ENCODE data around the gene MRPL51. TPM values are rescaled to one million over a fixed set of nuclear protein-coding genes. Genes with fewer than 3 reads are reported as not detected.

The MRPL51 gene
- total and polyA plus RNA-seq, 2 of the 8 experiments (the other 6 are each of a cell fraction or from before 2014, with no cell fraction given), result 119 to 331 TPM

- ChIA-PET CTCF (ENCODE audit: partially characterized antibody) (interaction anchor here (0.8 to 1.3 kb wide), 3 partner anchors 9 to 54 kb away, joined by 3 to 4 read pairs (median 3); no protein-coding TSS in a partner anchor), POLR2A (ENCODE audit: partially characterized antibody) (interaction anchor here (0.7 to 14.8 kb wide), 4 partner anchors 9 to 328 kb away, joined by 3 to 188 read pairs (median 5); partner anchors contain the start of gene GAPDH)
- 91% methylated on average over 3 of the region's 3 CpGs; no CpG with 5 or more reads in 1 of the 2 experiments for WGBS, 2 experiments (ENCODE audit: extremely low coverage in 1 of 2, insufficient coverage in 1 of 2, insufficient read length in 1 of 2, insufficient replicate concordance in 2 of 2, low coverage in 1 of 2, low lambda C conversion rate in 2 of 2, missing lambda C conversion rate in 1 of 2)
- no peak for TF ChIP-seq SP1 (IDR thresholded peaks at IDR 0.05; ENCODE audit: low read depth, low read length)
- no peak for TF ChIP-seq SRF (IDR thresholded peaks at IDR 0.05; ENCODE audit: low read depth, low read length)
- TF ChIP-seq ASH2L (IDR thresholded peaks at IDR 0.05; ENCODE audit: low read length), result no peak
- no peak for TF ChIP-seq MAFK (IDR thresholded peaks at IDR 0.05; ENCODE audit: low read depth, low read length)
- TF ChIP-seq SIN3A (conservative IDR thresholded peaks at IDR 0.05 in 1 of 2, IDR thresholded peaks at IDR 0.05 in 1 of 2; ENCODE audit: low read depth in 1 of 2, low read length in 2 of 2), result no peak
- TF ChIP-seq, protein P1, sequence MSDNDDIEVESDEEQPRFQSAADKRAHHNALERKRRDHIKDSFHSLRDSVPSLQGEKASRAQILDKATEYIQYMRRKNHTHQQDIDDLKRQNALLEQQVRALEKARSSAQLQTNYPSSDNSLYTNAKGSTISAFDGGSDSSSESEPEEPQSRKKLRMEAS (IDR thresholded peaks at IDR 0.05), result no peak
- no peak for TF ChIP-seq EZH2 (IDR thresholded peaks at IDR 0.05; ENCODE audit: low read depth, low read length, severe bottlenecking)
- TF ChIP-seq, protein P2, sequence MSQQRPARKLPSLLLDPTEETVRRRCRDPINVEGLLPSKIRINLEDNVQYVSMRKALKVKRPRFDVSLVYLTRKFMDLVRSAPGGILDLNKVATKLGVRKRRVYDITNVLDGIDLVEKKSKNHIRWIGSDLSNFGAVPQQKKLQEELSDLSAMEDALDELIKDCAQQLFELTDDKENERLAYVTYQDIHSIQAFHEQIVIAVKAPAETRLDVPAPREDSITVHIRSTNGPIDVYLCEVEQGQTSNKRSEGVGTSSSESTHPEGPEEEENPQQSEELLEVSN (IDR thresholded peaks at IDR 0.05), result no peak
- no peak for TF ChIP-seq CHD2 (IDR thresholded peaks at IDR 0.05; ENCODE audit: low read length)
- TF ChIP-seq CHD1 (IDR thresholded peaks at IDR 0.05; ENCODE audit: low read depth, low read length), result no peak
- no peak for TF ChIP-seq GABPA (IDR thresholded peaks at IDR 0.05; ENCODE audit: borderline replicate concordance, insufficient read depth, low read length)
- TF ChIP-seq, protein P3, sequence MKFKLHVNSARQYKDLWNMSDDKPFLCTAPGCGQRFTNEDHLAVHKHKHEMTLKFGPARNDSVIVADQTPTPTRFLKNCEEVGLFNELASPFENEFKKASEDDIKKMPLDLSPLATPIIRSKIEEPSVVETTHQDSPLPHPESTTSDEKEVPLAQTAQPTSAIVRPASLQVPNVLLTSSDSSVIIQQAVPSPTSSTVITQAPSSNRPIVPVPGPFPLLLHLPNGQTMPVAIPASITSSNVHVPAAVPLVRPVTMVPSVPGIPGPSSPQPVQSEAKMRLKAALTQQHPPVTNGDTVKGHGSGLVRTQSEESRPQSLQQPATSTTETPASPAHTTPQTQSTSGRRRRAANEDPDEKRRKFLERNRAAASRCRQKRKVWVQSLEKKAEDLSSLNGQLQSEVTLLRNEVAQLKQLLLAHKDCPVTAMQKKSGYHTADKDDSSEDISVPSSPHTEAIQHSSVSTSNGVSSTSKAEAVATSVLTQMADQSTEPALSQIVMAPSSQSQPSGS (IDR thresholded peaks at IDR 0.05; ENCODE audit: low read length), result no peak
Measured at GRCh38 chr12:6520186-6520585, 27.1 kb upstream of the MRPL51 start.

More at GRCh38 chr12:6520186-6520585, 27.1 kb upstream of the MRPL51 start:
- H3K4me3 ChIP-seq (ENCODE audit: extremely low read depth in 1 of 4, insufficient read depth in 2 of 4, low read depth in 3 of 4, low read length in 4 of 4), result no peak overlapping the region
- no peak overlapping the region for H3K18ac ChIP-seq (ENCODE audit: extremely low read depth, low read length)
- no peak for DNase-seq (ENCODE audit: low read depth in 1 of 2, low spot score in 2 of 2)
- no peak overlapping the region for H3K14ac ChIP-seq (ENCODE audit: insufficient read length)
- H2AFZ ChIP-seq (ENCODE audit: low read length), result no peak overlapping the region
- no peak for FAIRE-seq
- H4K5ac ChIP-seq (ENCODE audit: insufficient read length, low read depth, low read length), result no peak overlapping the region
- H4K20me1 ChIP-seq (replicated peaks in 1 of 2; ENCODE audit: control insufficient read depth in 1 of 2, insufficient read depth in 2 of 2, low read length in 2 of 2), result peaks cover 2 to 4% of the 10 kb centered on the region in 2 experiments
- no peak overlapping the region for H3K4ac ChIP-seq (replicated peaks; ENCODE audit: insufficient read length, low read depth, low read length)
- H3K56ac ChIP-seq (replicated peaks; ENCODE audit: insufficient read length, low read depth, low read length), result no peak overlapping the region
- H3K4me2 ChIP-seq (ENCODE audit: insufficient read depth in 1 of 2, low read depth in 2 of 2, low read length in 2 of 2), result no peak overlapping the region
- H3K23me2 ChIP-seq (ENCODE audit: low read depth, low read length), result peaks cover 1% of the 10 kb centered on the region; the same call in 1 of the 2 replicates
- no peak overlapping the region for H3K27ac ChIP-seq (ENCODE audit: low read depth, low read length)
- no peaks in the 10 kb centered on the region for H3K79me1 ChIP-seq (ENCODE audit: low read depth, low read length)
- H3K23ac ChIP-seq (ENCODE audit: insufficient read length), result no peak overlapping the region
- H2BK20ac ChIP-seq (ENCODE audit: low read length), result no peak overlapping the region
- no peak overlapping the region for H4K91ac ChIP-seq (replicated peaks; ENCODE audit: insufficient read length, low read length)
- peaks cover 46 to 91% (median 78%) of the 10 kb centered on the region in 4 experiments for H3K36me3 ChIP-seq (ENCODE audit: control insufficient read depth in 2 of 4, insufficient read depth in 4 of 4, low read length in 3 of 4)
- H3K9me3 ChIP-seq (ENCODE audit: insufficient read depth in 2 of 2, low read depth in 1 of 2, low read length in 1 of 2), result no peaks in the 10 kb centered on the region
- no peak overlapping the region for H2BK15ac ChIP-seq (ENCODE audit: low read length)
- no peak overlapping the region for H2AK5ac ChIP-seq (ENCODE audit: low read depth, low read length)
- no peak overlapping the region for H2BK5ac ChIP-seq (ENCODE audit: low read depth, low read length)
- H2BK120ac ChIP-seq (replicated peaks; ENCODE audit: low read depth, low read length), result no peak overlapping the region
- no peaks in the 10 kb centered on the region for H3K4me1 ChIP-seq (replicated peaks in 1 of 4; ENCODE audit: control insufficient read depth in 3 of 4, insufficient read depth in 4 of 4, low read length in 3 of 4)
- H2BK12ac ChIP-seq (ENCODE audit: low read depth, low read length), result no peak overlapping the region
- no peaks in the 10 kb centered on the region for H3K27me3 ChIP-seq (replicated peaks in 1 of 4; ENCODE audit: control insufficient read depth in 3 of 4, extremely low read depth in 1 of 4, insufficient read depth in 3 of 4, low read length in 3 of 4)
- no peaks in the 10 kb centered on the region for H3K79me2 ChIP-seq (ENCODE audit: control insufficient read depth in 1 of 2, insufficient read depth in 2 of 2, low read length in 2 of 2)
- H3K9ac ChIP-seq (replicated peaks in 1 of 4; ENCODE audit: extremely low read depth in 1 of 4, low read depth in 3 of 4, low read length in 3 of 4), result no peak overlapping the region
- no peak overlapping the region for H4K8ac ChIP-seq (ENCODE audit: extremely low read depth, insufficient read depth, low read length)

Data from H1 (cell line).